Body of pancreas (tissue), 4 donors: ENCODE results near the gene UAP1L1. TPM values are rescaled to one million over a fixed set of nuclear protein-coding genes. Genes with fewer than 3 reads are reported as not detected.

Source experiments
- ATAC-seq: fragments of 150-250 bp; one replicate; pipeline ENCODE4 v1.9.1; 2016
- DNase-seq, 4 donors: peaks; one replicate each; pipeline ENCODE4 v3.0.0-alpha.2; 2019
- H3K27ac ChIP-seq, 4 donors: fragments of 200-600 bp; sonication (generic); 1 replicate in 3 of 4; 2 replicates in 1 of 4; pipeline versions ENCODE4 v1.5.1 to v1.6.1; 2016 to 2019; ENCODE audit warnings: mild to moderate bottlenecking in 1 of 4, mixed read lengths in 1 of 4, moderate library complexity in 1 of 4
- H3K27me3 ChIP-seq, 2 donors: fragments of 200-600 bp; sonication (generic); one replicate each; pipeline ENCODE4 v1.6.0; 2016; ENCODE audit warnings: mild to moderate bottlenecking in 1 of 2
- H3K36me3 ChIP-seq, 2 donors: fragments of 200-600 bp; sonication (generic); replicated peaks in 1 of 2; 2 replicates each; pipeline ENCODE4 v1.5.1; 2016; ENCODE audit warnings: low read depth in 2 of 2; ENCODE audit not compliant: insufficient read depth in 1 of 2
- H3K4me1 ChIP-seq: fragments of 200-600 bp; sonication (generic); one replicate; pipeline ENCODE4 v1.6.0; 2016
- H3K4me3 ChIP-seq, 2 donors: fragments of 200-600 bp; sonication (generic); 1 replicate in 1 of 2; 2 replicates in 1 of 2; pipeline ENCODE4 v1.5.1; 2016 to 2019
- H3K9me3 ChIP-seq, 3 donors: fragments of 200-600 bp; sonication (generic); 1 replicate in 2 of 3; 2 replicates in 1 of 3; pipeline ENCODE4 v1.5.1; 2016
- POLR2A ChIP-seq, 3 donors: fragments of 450-650 bp; IDR thresholded peaks; one replicate each; pipeline ENCODE4 v1.6.1; 2016; ENCODE audit warnings: antibody characterized with exemption in 3 of 3, mild to moderate bottlenecking in 2 of 3
- WGBS, 2 donors: methylation state at CpG; one replicate each; pipeline ENCODE4 v1.1.5; 2017; 5-methylcytosine and 5-hydroxymethylcytosine counted together
- intact Hi-C: fragments of 100-400 bp; cut with DNase I; formaldehyde crosslinking; loops from one replicate; pipeline ENCODE4 v1.15.1; 2023
- total RNA-seq, 2 donors: library from RNA; depleted of rRNA; stranded (reverse); fragments of >200 nt; gene quantifications; one replicate each; pipeline ENCODE4 v1.1.0, GENCODE V29; 2016
- TF ChIP-seq, protein P1 (sequence below), 7 experiments: fragments of 450-650 bp in 4 of 7; fragments of 200-600 bp in 3 of 7; sonication (generic) in 3 of 7; IDR thresholded peaks; one replicate each; pipeline ENCODE4 v1.5.1; 2016 to 2019; ENCODE audit warnings: antibody characterized with exemption in 7 of 7

The UAP1L1 gene
- total RNA-seq, 2 donors from 2014 or later = 7.8 to 8.2 TPM

DNA sequence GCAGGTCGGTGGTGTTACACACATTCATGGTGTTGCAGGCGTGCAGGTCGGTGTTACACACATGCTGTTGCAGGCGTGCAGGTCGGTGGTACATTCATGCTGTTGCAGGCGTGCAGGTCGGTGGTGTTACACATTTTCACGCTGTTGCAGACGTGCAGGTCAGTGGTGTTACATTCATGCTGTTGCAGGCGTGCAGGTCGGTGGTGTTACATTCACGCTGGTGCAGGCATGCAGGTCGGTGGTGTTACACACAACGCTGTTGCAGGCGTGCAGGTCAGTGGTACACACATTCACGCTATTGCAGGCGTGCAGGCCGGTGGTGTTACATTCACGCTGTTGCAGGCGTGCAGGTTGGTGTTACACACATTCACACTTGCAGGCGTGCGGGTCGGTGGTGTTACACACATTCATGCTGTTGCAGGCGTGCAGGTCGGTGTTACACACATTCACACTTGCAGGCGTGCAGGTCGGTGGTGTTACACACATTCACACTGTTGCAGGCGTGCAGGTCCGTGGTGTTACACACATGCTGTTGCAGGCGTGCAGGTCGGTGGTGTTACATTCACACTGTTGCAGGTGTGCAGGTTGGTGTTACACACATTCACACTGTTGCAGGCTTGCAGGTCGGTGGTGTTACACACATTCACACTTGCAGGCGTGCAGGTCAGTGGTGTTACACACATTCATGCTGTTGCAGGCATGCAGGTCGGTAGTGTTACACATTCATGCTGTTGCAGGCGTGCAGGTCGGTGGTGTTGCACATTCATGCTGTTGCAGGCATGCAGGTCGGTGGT lies 26.1 kb downstream of the UAP1L1 start:
- H3K36me3 ChIP-seq = peaks cover 9 to 30% of the 10 kb centered on the region in 2 donors
- ATAC-seq (no peak), DNase-seq (no peak)
- no peaks in the 10 kb centered on the region for H3K27me3 ChIP-seq
- WGBS, 2 donors = 87 to 90% methylated on average over 34 to 37 of the region's 37 CpGs
- H3K4me3 ChIP-seq = no peak overlapping the region
- intact Hi-C loops = no loop called here
- no peak for TF ChIP-seq POLR2A (IDR thresholded peaks at IDR 0.05)
- TF ChIP-seq, protein P1, sequence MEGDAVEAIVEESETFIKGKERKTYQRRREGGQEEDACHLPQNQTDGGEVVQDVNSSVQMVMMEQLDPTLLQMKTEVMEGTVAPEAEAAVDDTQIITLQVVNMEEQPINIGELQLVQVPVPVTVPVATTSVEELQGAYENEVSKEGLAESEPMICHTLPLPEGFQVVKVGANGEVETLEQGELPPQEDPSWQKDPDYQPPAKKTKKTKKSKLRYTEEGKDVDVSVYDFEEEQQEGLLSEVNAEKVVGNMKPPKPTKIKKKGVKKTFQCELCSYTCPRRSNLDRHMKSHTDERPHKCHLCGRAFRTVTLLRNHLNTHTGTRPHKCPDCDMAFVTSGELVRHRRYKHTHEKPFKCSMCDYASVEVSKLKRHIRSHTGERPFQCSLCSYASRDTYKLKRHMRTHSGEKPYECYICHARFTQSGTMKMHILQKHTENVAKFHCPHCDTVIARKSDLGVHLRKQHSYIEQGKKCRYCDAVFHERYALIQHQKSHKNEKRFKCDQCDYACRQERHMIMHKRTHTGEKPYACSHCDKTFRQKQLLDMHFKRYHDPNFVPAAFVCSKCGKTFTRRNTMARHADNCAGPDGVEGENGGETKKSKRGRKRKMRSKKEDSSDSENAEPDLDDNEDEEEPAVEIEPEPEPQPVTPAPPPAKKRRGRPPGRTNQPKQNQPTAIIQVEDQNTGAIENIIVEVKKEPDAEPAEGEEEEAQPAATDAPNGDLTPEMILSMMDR (IDR thresholded peaks at IDR 0.05) = no peak
- no peak overlapping the region for H3K27ac ChIP-seq
- H3K9me3 ChIP-seq = no peaks in the 10 kb centered on the region
- H3K4me1 ChIP-seq = no peaks in the 10 kb centered on the region

DNA sequence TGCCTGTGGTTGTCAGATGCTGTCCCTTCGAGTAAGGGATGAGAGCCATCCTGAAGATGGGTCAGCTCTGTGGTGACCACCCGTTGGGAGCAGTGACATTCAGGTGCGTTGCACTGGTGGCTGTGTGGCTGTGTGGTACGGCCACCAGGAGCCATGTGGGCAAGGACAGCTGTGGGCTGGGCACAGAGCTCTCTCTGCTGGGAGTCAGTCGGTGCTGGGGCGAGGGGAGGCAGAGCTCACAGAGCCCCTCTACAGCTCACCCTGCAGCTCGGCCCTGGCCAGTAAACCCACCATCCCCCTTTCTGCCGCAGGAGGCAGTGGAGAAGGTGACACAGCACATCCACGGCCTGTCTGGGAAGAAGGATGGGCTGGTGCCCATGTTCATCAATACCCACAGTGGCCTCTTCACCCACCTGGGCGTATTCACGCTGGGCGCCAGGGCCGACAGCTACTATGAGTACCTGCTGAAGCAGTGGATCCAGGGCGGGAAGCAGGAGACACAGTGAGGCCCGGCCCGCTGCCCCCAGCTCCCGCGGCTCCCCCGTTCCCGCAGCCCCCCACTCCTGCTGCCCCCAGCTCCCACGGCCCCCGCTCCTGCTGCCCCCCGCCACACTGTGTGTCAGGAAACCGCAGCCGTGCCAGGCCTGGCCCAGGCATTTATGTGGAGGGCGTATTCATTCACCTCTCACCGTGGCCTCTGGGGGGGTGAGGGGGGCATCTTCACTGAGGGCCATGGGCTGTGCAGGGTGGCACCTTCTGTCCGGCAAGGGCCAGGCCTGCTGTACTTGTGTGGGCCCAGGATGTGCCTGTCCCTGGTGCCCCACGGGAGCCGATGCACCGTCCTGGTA lies 28.7 kb downstream of the UAP1L1 start:
- WGBS, 2 donors = 93 to 94% methylated on average over 13 to 29 of the region's 31 CpGs
- ATAC-seq (no peak), DNase-seq (no peak)
- Histone ChIP-seq H3K4me1 (no peaks in the 10 kb centered on the region), H3K4me3 (no peak overlapping the region), H3K27ac (no peak overlapping the region), H3K9me3 (no peaks in the 10 kb centered on the region), H3K36me3 (peaks cover 9 to 30% of the 10 kb centered on the region in 2 donors), H3K27me3 (no peaks in the 10 kb centered on the region)
- intact Hi-C loops = no loop called here
- no peak for TF ChIP-seq POLR2A (IDR thresholded peaks at IDR 0.05)
- TF ChIP-seq, protein P1 (IDR thresholded peaks at IDR 0.05) = no peak

DNA sequence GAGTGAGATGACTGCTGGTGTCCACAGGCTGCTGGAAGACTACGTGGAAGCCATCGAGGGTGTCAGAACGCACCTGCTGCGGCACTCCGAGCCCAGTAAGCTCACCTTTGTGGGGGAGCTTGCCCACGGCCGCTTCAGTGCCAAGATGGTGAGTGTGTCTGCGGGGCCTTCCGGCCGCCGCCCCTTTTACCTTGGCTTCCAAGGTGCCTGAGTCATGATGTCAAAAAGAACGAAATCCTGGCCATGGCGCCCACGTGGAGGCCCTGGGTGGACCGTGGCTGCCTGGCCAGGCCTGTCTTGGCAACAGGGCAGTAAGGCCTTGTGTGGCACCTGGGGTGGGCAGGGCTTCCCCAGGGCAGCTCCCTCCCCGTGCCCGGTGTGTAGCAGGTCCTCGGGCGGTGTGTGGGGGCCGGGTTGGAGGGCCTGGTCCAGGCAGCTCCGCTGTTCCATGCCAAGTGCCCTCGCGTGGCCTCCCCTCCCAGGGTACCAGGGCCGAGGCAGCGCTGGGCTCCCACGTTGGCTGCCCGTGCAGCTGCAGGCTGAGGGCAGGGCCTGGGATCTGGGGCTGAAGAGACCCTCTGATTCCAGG lies 29.4 kb downstream of the UAP1L1 start:
- 89 to 97% methylated on average over 11 to 24 of the region's 27 CpGs for WGBS, 2 donors
- peaks cover 7 to 24% of the 10 kb centered on the region in 2 donors for H3K36me3 ChIP-seq
- H3K9me3 ChIP-seq = no peaks in the 10 kb centered on the region
- H3K4me1 ChIP-seq = no peaks in the 10 kb centered on the region
- no peak overlapping the region for H3K4me3 ChIP-seq
- no peak for DNase-seq
- H3K27ac ChIP-seq = no peak overlapping the region
- H3K27me3 ChIP-seq = no peaks in the 10 kb centered on the region
- TF ChIP-seq, protein P1 (IDR thresholded peaks at IDR 0.05) = no peak
- TF ChIP-seq POLR2A (IDR thresholded peaks at IDR 0.05) = no peak
- no peak for ATAC-seq
- intact Hi-C loops = no loop called here

DNA sequence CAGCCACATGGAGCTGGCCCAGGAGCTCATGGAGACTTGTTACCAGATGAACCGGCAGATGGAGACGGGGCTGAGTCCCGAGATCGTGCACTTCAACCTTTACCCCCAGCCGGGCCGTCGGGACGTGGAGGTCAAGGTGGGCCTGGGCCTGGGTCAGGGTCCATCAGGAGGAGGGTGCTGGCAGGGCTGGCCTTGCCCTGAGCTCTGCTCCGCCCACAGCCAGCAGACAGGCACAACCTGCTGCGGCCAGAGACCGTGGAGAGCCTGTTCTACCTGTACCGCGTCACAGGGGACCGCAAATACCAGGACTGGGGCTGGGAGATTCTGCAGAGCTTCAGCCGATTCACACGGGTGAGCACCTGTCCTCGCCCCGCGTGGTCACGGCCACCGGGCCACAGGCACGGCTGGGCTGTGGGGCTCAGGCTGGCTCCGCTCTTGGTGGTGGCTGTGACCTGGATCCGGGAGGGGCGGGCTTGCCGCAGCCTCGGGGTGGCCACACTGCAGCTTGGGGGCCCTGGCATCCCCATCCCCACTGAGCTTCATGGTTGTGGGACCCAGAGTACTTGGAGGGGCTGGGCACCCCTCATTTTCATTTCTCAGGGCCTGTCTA lies 30.1 kb downstream of the UAP1L1 start:
- H3K4me3 ChIP-seq = no peak overlapping the region
- TF ChIP-seq POLR2A (IDR thresholded peaks at IDR 0.05) = no peak
- TF ChIP-seq, protein P1 (IDR thresholded peaks at IDR 0.05) = no peak
- no peaks in the 10 kb centered on the region for H3K4me1 ChIP-seq
- H3K36me3 ChIP-seq = peaks cover 0 to 17% of the 10 kb centered on the region in 2 donors
- no peaks in the 10 kb centered on the region for H3K9me3 ChIP-seq
- 94 to 100% methylated on average over 2 to 24 of the region's 27 CpGs for WGBS, 2 donors
- intact Hi-C loops = no loop called here
- H3K27me3 ChIP-seq = no peaks in the 10 kb centered on the region
- ATAC-seq = no peak
- DNase-seq = no peak
- no peak overlapping the region for H3K27ac ChIP-seq
